ENCODE data around the gene RRAGD. TPM values are rescaled to one million over a fixed set of nuclear protein-coding genes. Genes with fewer than 3 reads are reported as not detected.

The RRAGD gene
- total and polyA plus RNA-seq, 2 experiments from 2014 or later, result 7.0 to 20.1 TPM

DNA sequence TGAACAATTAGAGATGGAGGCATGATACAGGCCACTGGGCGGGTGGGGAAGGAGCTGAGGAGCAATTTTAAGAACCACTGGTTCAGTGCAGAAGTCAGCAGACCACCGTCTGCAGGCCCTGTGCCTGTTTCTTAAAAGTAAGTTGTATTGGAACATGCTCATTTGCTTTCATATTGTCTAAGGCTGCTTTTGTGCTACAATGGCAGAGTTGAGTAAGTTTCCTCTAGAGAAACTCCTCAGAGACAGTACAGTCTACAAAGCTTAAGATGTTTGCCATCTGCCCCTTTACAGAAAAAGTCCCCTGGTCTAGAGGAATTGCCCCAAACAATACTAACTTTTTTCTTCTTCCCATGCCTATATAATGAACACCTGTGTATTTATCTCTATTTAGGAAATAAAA is 31.0 kb downstream of the RRAGD start (continued):
- TF ChIP-seq STAT1 (IDR thresholded peaks at IDR 0.05; ENCODE audit: unreplicated experiment), result no peak
- TF ChIP-seq, protein P1, sequence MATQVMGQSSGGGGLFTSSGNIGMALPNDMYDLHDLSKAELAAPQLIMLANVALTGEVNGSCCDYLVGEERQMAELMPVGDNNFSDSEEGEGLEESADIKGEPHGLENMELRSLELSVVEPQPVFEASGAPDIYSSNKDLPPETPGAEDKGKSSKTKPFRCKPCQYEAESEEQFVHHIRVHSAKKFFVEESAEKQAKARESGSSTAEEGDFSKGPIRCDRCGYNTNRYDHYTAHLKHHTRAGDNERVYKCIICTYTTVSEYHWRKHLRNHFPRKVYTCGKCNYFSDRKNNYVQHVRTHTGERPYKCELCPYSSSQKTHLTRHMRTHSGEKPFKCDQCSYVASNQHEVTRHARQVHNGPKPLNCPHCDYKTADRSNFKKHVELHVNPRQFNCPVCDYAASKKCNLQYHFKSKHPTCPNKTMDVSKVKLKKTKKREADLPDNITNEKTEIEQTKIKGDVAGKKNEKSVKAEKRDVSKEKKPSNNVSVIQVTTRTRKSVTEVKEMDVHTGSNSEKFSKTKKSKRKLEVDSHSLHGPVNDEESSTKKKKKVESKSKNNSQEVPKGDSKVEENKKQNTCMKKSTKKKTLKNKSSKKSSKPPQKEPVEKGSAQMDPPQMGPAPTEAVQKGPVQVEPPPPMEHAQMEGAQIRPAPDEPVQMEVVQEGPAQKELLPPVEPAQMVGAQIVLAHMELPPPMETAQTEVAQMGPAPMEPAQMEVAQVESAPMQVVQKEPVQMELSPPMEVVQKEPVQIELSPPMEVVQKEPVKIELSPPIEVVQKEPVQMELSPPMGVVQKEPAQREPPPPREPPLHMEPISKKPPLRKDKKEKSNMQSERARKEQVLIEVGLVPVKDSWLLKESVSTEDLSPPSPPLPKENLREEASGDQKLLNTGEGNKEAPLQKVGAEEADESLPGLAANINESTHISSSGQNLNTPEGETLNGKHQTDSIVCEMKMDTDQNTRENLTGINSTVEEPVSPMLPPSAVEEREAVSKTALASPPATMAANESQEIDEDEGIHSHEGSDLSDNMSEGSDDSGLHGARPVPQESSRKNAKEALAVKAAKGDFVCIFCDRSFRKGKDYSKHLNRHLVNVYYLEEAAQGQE (IDR thresholded peaks at IDR 0.05; ENCODE audit: unreplicated experiment), result no peak

DNA sequence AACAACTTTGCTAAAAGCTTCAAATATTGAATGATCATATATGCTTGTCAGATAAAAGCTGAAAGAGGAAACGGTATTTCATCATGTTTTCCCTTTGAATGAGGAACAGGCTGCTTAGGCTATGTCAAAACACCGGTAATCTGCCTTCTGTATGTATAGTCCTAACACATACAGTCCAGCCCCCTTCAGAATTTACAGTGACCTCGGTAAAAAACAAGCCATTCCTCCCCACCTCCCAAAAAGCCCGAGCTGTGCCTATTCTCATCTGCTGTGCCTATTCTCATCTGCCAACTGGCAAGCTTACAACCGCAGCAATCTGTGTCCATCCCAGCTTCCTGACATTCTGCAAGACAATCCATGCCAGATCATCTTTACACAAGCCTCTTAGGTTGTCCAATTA is 32.8 kb downstream of the RRAGD start:
- Histone ChIP-seq H3K27ac (ENCODE audit: low read depth) (no peak overlapping the region), H3K4me3 (no peak overlapping the region), H2AFZ (no peak overlapping the region), H4K20me1 (replicated peaks; ENCODE audit: insufficient read depth) (no peaks in the 10 kb centered on the region), H3F3A (replicated peaks; ENCODE audit: low read depth) (no peaks in the 10 kb centered on the region), H3K79me2 (replicated peaks; ENCODE audit: insufficient read depth) (no peaks in the 10 kb centered on the region), H3K4me1 (ENCODE audit: insufficient read depth) (0 out of 2 replicates have a peak, but pooled peaks cover 3% of the 10 kb centered on the region), H3K27me3 (ENCODE audit: insufficient read depth) (no peaks in the 10 kb centered on the region), H3K4me2 (no peak overlapping the region), H3K9me2 (ENCODE audit: insufficient read depth) (no peaks in the 10 kb centered on the region), H3K36me3 (ENCODE audit: insufficient read depth) (no peaks in the 10 kb centered on the region)
- no peaks in the 10 kb centered on the region for H3K36me3 Mint-ChIP-seq (ENCODE audit: low read depth)
- no peak overlapping the region for H3K27ac Mint-ChIP-seq
- TF ChIP-seq CREB1 (CRISPR knock-in tag; IDR thresholded peaks at IDR 0.05; ENCODE audit: low read depth) (no peak), JUNB (IDR thresholded peaks at IDR 0.05; ENCODE audit: unreplicated experiment) (no peak)
- peaks cover 2% of the 10 kb centered on the region for H3K27me3 Mint-ChIP-seq (ENCODE audit: insufficient read depth, low read depth, poor library complexity)
- no peak overlapping the region for H3K4me3 Mint-ChIP-seq
- DNase-seq (ENCODE audit: low spot score) (no peak), ATAC-seq (no peak)
- H3K4me1 Mint-ChIP-seq, result peaks cover 15% of the 10 kb centered on the region; the same call in 2 of the 3 replicates
- H3K9me3 Mint-ChIP-seq, result no peaks in the 10 kb centered on the region

DNA sequence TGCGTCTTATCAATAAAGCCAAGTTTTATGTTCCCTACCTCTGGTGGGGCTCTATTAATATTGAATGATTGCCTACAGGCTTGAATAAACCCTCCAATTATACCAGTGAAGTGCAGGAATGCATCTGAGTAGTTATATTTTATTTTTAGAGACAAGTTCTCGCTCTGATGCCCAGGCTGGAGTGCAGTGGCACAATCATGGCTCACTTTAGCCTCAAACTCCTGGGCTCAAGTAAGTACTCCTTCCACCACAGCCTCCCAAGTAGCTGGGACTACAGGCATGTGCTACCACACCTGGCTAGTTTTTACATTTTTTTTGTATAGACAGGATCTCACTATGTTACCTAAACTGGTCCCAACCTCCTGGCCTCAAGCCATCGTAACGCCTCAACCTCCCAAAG is 33.4 kb downstream of the RRAGD start:
- Mint-ChIP-seq H3K27me3 (ENCODE audit: insufficient read depth, low read depth, poor library complexity) (peaks cover 2% of the 10 kb centered on the region), H3K36me3 (ENCODE audit: low read depth) (no peaks in the 10 kb centered on the region), H3K27ac (peak overlapping the region; percentile 72), H3K9me3 (no peaks in the 10 kb centered on the region), H3K4me1 (peaks cover 15% of the 10 kb centered on the region; the same call in 2 of the 3 replicates), H3K4me3 (no peak overlapping the region)
- no peak for ATAC-seq
- H4K20me1 ChIP-seq (replicated peaks; ENCODE audit: insufficient read depth), result no peaks in the 10 kb centered on the region
- no peaks in the 10 kb centered on the region for H3K9me2 ChIP-seq (ENCODE audit: insufficient read depth)
- 0 out of 2 replicates have a peak, but pooled peaks cover 3% of the 10 kb centered on the region for H3K4me1 ChIP-seq (ENCODE audit: insufficient read depth)
- no peaks in the 10 kb centered on the region for H3K27me3 ChIP-seq (ENCODE audit: insufficient read depth)
- no peak overlapping the region for H3K4me2 ChIP-seq
- H3K36me3 ChIP-seq (ENCODE audit: insufficient read depth), result no peaks in the 10 kb centered on the region
- no peaks in the 10 kb centered on the region for H3K79me2 ChIP-seq (replicated peaks; ENCODE audit: insufficient read depth)
- H2AFZ ChIP-seq, result no peak overlapping the region
- DNase-seq (ENCODE audit: low spot score), result no peak
- no peak overlapping the region for H3K4me3 ChIP-seq
- no peak overlapping the region for H3K27ac ChIP-seq (ENCODE audit: low read depth)
- no peaks in the 10 kb centered on the region for H3F3A ChIP-seq (replicated peaks; ENCODE audit: low read depth)
- TF ChIP-seq JUNB (IDR thresholded peaks at IDR 0.05; ENCODE audit: unreplicated experiment) (no peak), EZH2 (IDR thresholded peaks at IDR 0.05; ENCODE audit: low read depth, unreplicated experiment) (no peak), STAT1 (IDR thresholded peaks at IDR 0.05; ENCODE audit: unreplicated experiment) (no peak), NANOG (IDR thresholded peaks at IDR 0.05; ENCODE audit: borderline replicate concordance) (no peak), ZNF114 (CRISPR knock-in tag; IDR thresholded peaks at IDR 0.05) (no peak)
- TF ChIP-seq, protein P2, sequence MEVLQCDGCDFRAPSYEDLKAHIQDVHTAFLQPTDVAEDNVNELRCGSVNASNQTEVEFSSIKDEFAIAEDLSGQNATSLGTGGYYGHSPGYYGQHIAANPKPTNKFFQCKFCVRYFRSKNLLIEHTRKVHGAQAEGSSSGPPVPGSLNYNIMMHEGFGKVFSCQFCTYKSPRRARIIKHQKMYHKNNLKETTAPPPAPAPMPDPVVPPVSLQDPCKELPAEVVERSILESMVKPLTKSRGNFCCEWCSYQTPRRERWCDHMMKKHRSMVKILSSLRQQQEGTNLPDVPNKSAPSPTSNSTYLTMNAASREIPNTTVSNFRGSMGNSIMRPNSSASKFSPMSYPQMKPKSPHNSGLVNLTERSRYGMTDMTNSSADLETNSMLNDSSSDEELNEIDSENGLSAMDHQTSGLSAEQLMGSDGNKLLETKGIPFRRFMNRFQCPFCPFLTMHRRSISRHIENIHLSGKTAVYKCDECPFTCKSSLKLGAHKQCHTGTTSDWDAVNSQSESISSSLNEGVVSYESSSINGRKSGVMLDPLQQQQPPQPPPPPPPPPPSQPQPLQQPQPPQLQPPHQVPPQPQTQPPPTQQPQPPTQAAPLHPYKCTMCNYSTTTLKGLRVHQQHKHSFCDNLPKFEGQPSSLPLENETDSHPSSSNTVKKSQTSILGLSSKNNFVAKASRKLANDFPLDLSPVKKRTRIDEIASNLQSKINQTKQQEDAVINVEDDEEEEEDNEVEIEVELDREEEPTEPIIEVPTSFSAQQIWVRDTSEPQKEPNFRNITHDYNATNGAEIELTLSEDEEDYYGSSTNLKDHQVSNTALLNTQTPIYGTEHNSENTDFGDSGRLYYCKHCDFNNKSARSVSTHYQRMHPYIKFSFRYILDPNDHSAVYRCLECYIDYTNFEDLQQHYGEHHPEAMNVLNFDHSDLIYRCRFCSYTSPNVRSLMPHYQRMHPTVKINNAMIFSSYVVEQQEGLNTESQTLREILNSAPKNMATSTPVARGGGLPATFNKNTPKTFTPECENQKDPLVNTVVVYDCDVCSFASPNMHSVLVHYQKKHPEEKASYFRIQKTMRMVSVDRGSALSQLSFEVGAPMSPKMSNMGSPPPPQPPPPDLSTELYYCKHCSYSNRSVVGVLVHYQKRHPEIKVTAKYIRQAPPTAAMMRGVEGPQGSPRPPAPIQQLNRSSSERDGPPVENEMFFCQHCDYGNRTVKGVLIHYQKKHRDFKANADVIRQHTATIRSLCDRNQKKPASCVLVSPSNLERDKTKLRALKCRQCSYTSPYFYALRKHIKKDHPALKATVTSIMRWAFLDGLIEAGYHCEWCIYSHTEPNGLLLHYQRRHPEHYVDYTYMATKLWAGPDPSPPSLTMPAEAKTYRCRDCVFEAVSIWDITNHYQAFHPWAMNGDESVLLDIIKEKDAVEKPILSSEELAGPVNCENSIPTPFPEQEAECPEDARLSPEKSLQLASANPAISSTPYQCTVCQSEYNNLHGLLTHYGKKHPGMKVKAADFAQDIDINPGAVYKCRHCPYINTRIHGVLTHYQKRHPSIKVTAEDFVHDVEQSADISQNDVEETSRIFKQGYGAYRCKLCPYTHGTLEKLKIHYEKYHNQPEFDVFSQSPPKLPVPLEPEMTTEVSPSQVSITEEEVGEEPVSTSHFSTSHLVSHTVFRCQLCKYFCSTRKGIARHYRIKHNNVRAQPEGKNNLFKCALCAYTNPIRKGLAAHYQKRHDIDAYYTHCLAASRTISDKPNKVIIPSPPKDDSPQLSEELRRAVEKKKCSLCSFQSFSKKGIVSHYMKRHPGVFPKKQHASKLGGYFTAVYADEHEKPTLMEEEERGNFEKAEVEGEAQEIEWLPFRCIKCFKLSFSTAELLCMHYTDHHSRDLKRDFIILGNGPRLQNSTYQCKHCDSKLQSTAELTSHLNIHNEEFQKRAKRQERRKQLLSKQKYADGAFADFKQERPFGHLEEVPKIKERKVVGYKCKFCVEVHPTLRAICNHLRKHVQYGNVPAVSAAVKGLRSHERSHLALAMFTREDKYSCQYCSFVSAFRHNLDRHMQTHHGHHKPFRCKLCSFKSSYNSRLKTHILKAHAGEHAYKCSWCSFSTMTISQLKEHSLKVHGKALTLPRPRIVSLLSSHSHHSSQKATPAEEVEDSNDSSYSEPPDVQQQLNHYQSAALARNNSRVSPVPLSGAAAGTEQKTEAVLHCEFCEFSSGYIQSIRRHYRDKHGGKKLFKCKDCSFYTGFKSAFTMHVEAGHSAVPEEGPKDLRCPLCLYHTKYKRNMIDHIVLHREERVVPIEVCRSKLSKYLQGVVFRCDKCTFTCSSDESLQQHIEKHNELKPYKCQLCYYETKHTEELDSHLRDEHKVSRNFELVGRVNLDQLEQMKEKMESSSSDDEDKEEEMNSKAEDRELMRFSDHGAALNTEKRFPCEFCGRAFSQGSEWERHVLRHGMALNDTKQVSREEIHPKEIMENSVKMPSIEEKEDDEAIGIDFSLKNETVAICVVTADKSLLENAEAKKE (CRISPR knock-in tag; IDR thresholded peaks at IDR 0.05), result no peak
- TF ChIP-seq, protein P3, sequence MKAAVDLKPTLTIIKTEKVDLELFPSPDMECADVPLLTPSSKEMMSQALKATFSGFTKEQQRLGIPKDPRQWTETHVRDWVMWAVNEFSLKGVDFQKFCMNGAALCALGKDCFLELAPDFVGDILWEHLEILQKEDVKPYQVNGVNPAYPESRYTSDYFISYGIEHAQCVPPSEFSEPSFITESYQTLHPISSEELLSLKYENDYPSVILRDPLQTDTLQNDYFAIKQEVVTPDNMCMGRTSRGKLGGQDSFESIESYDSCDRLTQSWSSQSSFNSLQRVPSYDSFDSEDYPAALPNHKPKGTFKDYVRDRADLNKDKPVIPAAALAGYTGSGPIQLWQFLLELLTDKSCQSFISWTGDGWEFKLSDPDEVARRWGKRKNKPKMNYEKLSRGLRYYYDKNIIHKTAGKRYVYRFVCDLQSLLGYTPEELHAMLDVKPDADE (IDR thresholded peaks at IDR 0.05), result no peak
